Stimulated activated CD4-positive, alpha-beta T cell treated with anti-CD3 and anti-CD28 coated beads, Interleukin-1b, Interleukin-23, amount 100 ng/mL, for 1 hour (primary cell): Measurements from ENCODE around the gene MCEMP1.
"Not testable (repeated sequence)": the region's sequence is repeated elsewhere in the genome, so short reads cannot be mapped to it uniquely, and the experiment has no call there.

Experiments
- DNase-seq, 2 donors: peaks; one replicate each; pipeline ENCODE4 v3.0.0-alpha.2; 2020; ENCODE audit warnings: low read depth in 2 of 2

The MCEMP1 gene

GRCh38 chr19:7643629-7644549, 33.0 kb upstream of the MCEMP1 start:
- DNase-seq, result not testable (repeated sequence)

GRCh38 chr19:7644550-7644877, 32.4 kb upstream of the MCEMP1 start:
- no peak for DNase-seq

GRCh38 chr19:7645163-7645562, 31.7 kb upstream of the MCEMP1 start:
- no peak for DNase-seq

- DNase-seq, result no peak
Measured at GRCh38 chr19:7645656-7646425, 31.0 kb upstream of the MCEMP1 start.

GRCh38 chr19:7646426-7646700, 30.5 kb upstream of the MCEMP1 start:
- DNase-seq, result no peak

GRCh38 chr19:7647156-7647555, 29.7 kb upstream of the MCEMP1 start:
- no peak for DNase-seq

GRCh38 chr19:7648265-7649014, 28.4 kb upstream of the MCEMP1 start:
- no peak for DNase-seq

GRCh38 chr19:7650148-7650547, 26.7 kb upstream of the MCEMP1 start:
- no peak for DNase-seq

GRCh38 chr19:7652061-7652641, 24.7 kb upstream of the MCEMP1 start:
- peak; percentile 70 to 80 for DNase-seq

- no peak for DNase-seq
Measured at GRCh38 chr19:7654401-7654800, 22.5 kb upstream of the MCEMP1 start.

GRCh38 chr19:7655581-7655980, 21.3 kb upstream of the MCEMP1 start:
- no peak for DNase-seq

GRCh38 chr19:7657131-7657751, 19.6 kb upstream of the MCEMP1 start:
- no peak for DNase-seq

- no peak for DNase-seq
Measured at GRCh38 chr19:7658219-7658686, 18.6 kb upstream of the MCEMP1 start.

- DNase-seq, result no peak
Measured at GRCh38 chr19:7661744-7662538, 14.9 kb upstream of the MCEMP1 start.

- no peak for DNase-seq
Measured at GRCh38 chr19:7662657-7663056, 14.2 kb upstream of the MCEMP1 start.

GRCh38 chr19:7663706-7664105, 13.2 kb upstream of the MCEMP1 start:
- DNase-seq, result no peak

GRCh38 chr19:7665076-7665475, 11.8 kb upstream of the MCEMP1 start:
- DNase-seq, result no peak

- no peak for DNase-seq
Measured at GRCh38 chr19:7668842-7669241, 8.0 kb upstream of the MCEMP1 start, which contains the start of gene RETN. Gene RETN (plus strand): TSS chr19:7669049. CDS start chr19:7669327, 278 bp downstream.

- DNase-seq, result no peak
Measured at GRCh38 chr19:7669641-7670040, 7.2 kb upstream of the MCEMP1 start.

- DNase-seq, result no peak
Measured at GRCh38 chr19:7670150-7670783, 6.6 kb upstream of the MCEMP1 start.
